A549 (cell line): ENCODE results near the gene MYO1B. TPM values are rescaled to one million over a fixed set of nuclear protein-coding genes. Genes with fewer than 3 reads are reported as not detected.

ENCODE experiments used
- ATAC-seq, 2 experiments: fragments of 200-7000 bp in 1 of 2; fragments of >200 bp in 1 of 2; cut with Nextera tagmentation in 1 of 2; cut with Tn5 transposase in 1 of 2; 3 replicates each; pipeline versions ENCODE4 v1.8.0 to v1.9.1; 2018 to 2020; ENCODE audit warnings: mild to moderate bottlenecking in 1 of 2, moderate library complexity in 1 of 2
- CTCF ChIA-PET: fragments of 300-600 bp; sonication (Branson Sonifier 250); formaldehyde crosslinking; extraction: SDS; loops from one replicate; lab custom pipeline; 2021; ENCODE audit warnings: antibody characterized with exemption, inconsistent platforms; lab: Yijun Ruan, JAX
- POLR2A ChIA-PET: fragments of 350-600 bp; formaldehyde crosslinking; extraction: SDS; loops from one replicate; lab custom pipeline; 2021; ENCODE audit warnings: antibody characterized with exemption, inconsistent platforms; lab: Yijun Ruan, JAX
- DNase-seq, 2 experiments: peaks; one replicate each; pipeline versions ENCODE4 v3.0.0 to v3.0.0-alpha.2; 2011 to 2016; ENCODE audit warnings: low read depth in 1 of 2, low spot score in 1 of 2
- FAIRE-seq: peaks from 2 replicates; lab custom pipeline; 2011; peaks lifted over from hg19 to GRCh38; lab: Jason Lieb, UNC
- H3K27ac ChIP-seq, 2 experiments: fragments of >200 bp; sonication (Bioruptor Twin); formaldehyde crosslinking; 3 replicates each; pipeline ENCODE4 v1.5.1; 2016 to 2017
- H3K4me1 ChIP-seq: fragments of >200 bp; sonication (Bioruptor Twin); formaldehyde crosslinking; 3 replicates; pipeline ENCODE4 v1.6.1; 2016
- H3K4me2 ChIP-seq: fragments of >200 bp; sonication (Bioruptor Twin); formaldehyde crosslinking; 3 replicates; pipeline ENCODE4 v1.6.1; 2016
- H3K4me3 ChIP-seq: fragments of >200 bp; sonication (Bioruptor Twin); formaldehyde crosslinking; 3 replicates; pipeline ENCODE4 v1.5.1; 2016
- H3K9me3 ChIP-seq: fragments of >200 bp; sonication (Bioruptor Twin); formaldehyde crosslinking; 3 replicates; pipeline ENCODE4 v1.6.1; 2016
- BHLHE40 ChIP-seq: IDR thresholded peaks from 2 replicates; pipeline ENCODE4 v1.6.1; 2012; ENCODE audit warnings: low read depth, low read length, inconsistent platforms
- CBX8 ChIP-seq: fragments of 200-600 bp; sonication (generic); IDR thresholded peaks from 2 replicates; pipeline ENCODE4 v1.6.1; 2016
- CTCF ChIP-seq: fragments of >200 bp; sonication (Bioruptor Twin); formaldehyde crosslinking; IDR thresholded peaks from 3 replicates; pipeline ENCODE4 v1.5.1; 2016
- E2F6 ChIP-seq: IDR thresholded peaks from 2 replicates; pipeline ENCODE4 v1.6.1; 2012; ENCODE audit warnings: low read depth, borderline replicate concordance
- EHMT2 ChIP-seq: fragments of 200-600 bp; sonication (generic); IDR thresholded peaks from 2 replicates; pipeline ENCODE4 v1.6.1; 2016; ENCODE audit warnings: antibody characterized with exemption, low read depth, mild to moderate bottlenecking, moderate library complexity
- FOSL2 ChIP-seq, 2 experiments: fragments of 450-650 bp in 1 of 2; fragments of >200 bp in 1 of 2; sonication (Bioruptor Twin) in 1 of 2; formaldehyde crosslinking; IDR thresholded peaks; 2 replicates each; pipeline versions ENCODE4 v1.5.0 to v1.6.1; 2016 to 2020; ENCODE audit warnings: mild to moderate bottlenecking in 1 of 2, moderate library complexity in 1 of 2
- HEYL ChIP-seq: fragments of 250-450 bp; sonication (Bioruptor Pico); IDR thresholded peaks from 2 replicates; pipeline ENCODE4 v1.8.0; 2021; ENCODE audit warnings: mild to moderate bottlenecking, moderate library complexity
- HOXA7 ChIP-seq: fragments of 250-450 bp; sonication (Bioruptor Pico); IDR thresholded peaks from 2 replicates; pipeline ENCODE4 v1.5.0; 2020; ENCODE audit warnings: mild to moderate bottlenecking, moderate library complexity
- HOXB5 ChIP-seq: fragments of 250-450 bp; sonication (Bioruptor Pico); IDR thresholded peaks from 2 replicates; pipeline ENCODE4 v1.5.0; 2020; ENCODE audit warnings: mild to moderate bottlenecking, moderate library complexity
- KDM5A ChIP-seq: fragments of 200-600 bp; sonication (generic); IDR thresholded peaks from 2 replicates; pipeline ENCODE4 v1.6.1; 2016; ENCODE audit warnings: antibody characterized with exemption, mild to moderate bottlenecking
- MYC ChIP-seq: IDR thresholded peaks from 2 replicates; pipeline ENCODE4 v1.6.1; 2012; ENCODE audit warnings: mild to moderate bottlenecking, inconsistent platforms, low read length, improper control_type of control experiment, borderline replicate concordance
- NFE2L2 ChIP-seq: fragments of 150-350 bp; conservative IDR thresholded peaks from 2 replicates; pipeline ENCODE4 v1.6.1; 2014; ENCODE audit warnings: low read length
- POLR2A ChIP-seq: IDR thresholded peaks from 2 replicates; pipeline ENCODE4 v1.6.1; 2012; ENCODE audit warnings: mild to moderate bottlenecking, low read length
- RAD21 ChIP-seq, 2 experiments: fragments of >200 bp in 1 of 2; sonication (Bioruptor Twin) in 1 of 2; formaldehyde crosslinking in 1 of 2; IDR thresholded peaks in 1 of 2; conservative IDR thresholded peaks in 1 of 2; 2 replicates in 1 of 2; 3 replicates in 1 of 2; pipeline ENCODE4 v1.6.1; 2012 to 2018; ENCODE audit warnings: inconsistent platforms in 1 of 2
- RNF2 ChIP-seq: fragments of 200-600 bp; sonication (generic); IDR thresholded peaks from 2 replicates; pipeline ENCODE4 v1.6.1; 2016; ENCODE audit warnings: low read depth, mild to moderate bottlenecking, antibody characterized with exemption, moderate library complexity, borderline replicate concordance
- SMC3 ChIP-seq: fragments of >200 bp; sonication (Bioruptor Twin); formaldehyde crosslinking; IDR thresholded peaks from 3 replicates; pipeline ENCODE4 v1.6.1; 2018; ENCODE audit warnings: inconsistent platforms
- SREBF2 ChIP-seq: fragments of 450-650 bp; IDR thresholded peaks from 2 replicates; pipeline ENCODE4 v1.6.1; 2014; ENCODE audit warnings: mild to moderate bottlenecking, moderate library complexity
- TFCP2L1 ChIP-seq: fragments of 250-450 bp; sonication (Bioruptor Pico); IDR thresholded peaks from 2 replicates; pipeline ENCODE4 v1.5.0; 2021; ENCODE audit warnings: mild to moderate bottlenecking
- TP53 ChIP-seq: fragments of 250-450 bp; sonication (Bioruptor Pico); IDR thresholded peaks from 2 replicates; pipeline ENCODE4 v1.5.0; 2021; ENCODE audit warnings: mild to moderate bottlenecking, moderate library complexity
- ZFP36 ChIP-seq: fragments of 450-650 bp; IDR thresholded peaks from 2 replicates; pipeline ENCODE4 v1.6.1; 2014; ENCODE audit warnings: borderline replicate concordance; ENCODE audit not compliant: partially characterized antibody
- ZSCAN20 ChIP-seq: fragments of 250-450 bp; sonication (Bioruptor Pico); IDR thresholded peaks from 2 replicates; pipeline ENCODE4 v1.8.0; 2022; ENCODE audit warnings: mild to moderate bottlenecking, moderate library complexity
- WGBS: methylation state at CpG from one replicate; pipeline ENCODE4 v1.1.6; 2017; ENCODE audit errors: missing lambda C conversion rate; 5-methylcytosine and 5-hydroxymethylcytosine counted together
- polyA plus RNA-seq, 4 experiments: library from polyadenylated mRNA; depleted of rRNA in 3 of 4; stranded (reverse); fragments of >200 nt; fragmentation: RNase III in 1 of 4; extraction: RNeasy Plus Mini Kit Qiagen cat#74134 plus additional on column Dnase treatment in 1 of 4; gene quantifications; 2 replicates in 3 of 4; 3 replicates in 1 of 4; pipeline ENCODE4 v1.2.3, GENCODE V29; 2011 to 2017
- TF ChIP-seq, protein P1 (sequence below): fragments of >200 bp; sonication (Bioruptor Twin); formaldehyde crosslinking; IDR thresholded peaks from 3 replicates; pipeline ENCODE4 v1.6.1; 2016

MYO1B gene
- polyA plus RNA-seq, 2 of the 4 experiments (the other 2 are of a cell fraction): 77.7 to 159 TPM

DNA sequence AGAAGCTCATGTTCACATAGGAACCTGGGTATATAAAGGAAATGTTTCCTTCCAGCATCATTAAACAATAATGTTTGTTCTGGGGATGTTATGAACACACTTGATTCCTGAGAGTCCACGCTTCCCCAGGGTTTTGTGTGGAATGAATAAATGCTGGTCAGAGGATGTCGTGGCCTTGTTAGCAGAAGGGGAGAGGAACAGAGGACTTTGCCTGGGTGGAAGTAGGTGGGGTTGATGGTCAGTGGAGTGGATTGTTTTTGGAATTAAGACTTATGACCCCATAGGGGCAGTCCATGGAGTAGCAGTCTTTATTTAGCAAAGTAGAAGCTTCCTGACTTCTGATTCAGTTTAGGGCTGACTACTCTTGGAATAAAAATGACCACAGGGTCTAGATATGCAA lies 139.6 kb downstream of the MYO1B start:
- Histone ChIP-seq H3K4me1 (peaks cover 62% of the 10 kb centered on the region), H3K27ac (no peak overlapping the region), H3K4me2 (no peak overlapping the region), H3K9me3 (no peaks in the 10 kb centered on the region), H3K4me3 (no peak overlapping the region)
- POLR2A ChIA-PET: no interaction called here
- ATAC-seq (no peak), FAIRE-seq (no peak), DNase-seq (no peak)
- CTCF ChIA-PET: interaction anchor here (2.1 kb wide), 1 partner anchor 220 kb away, joined by 5 read pairs; no protein-coding TSS in a partner anchor
- TF ChIP-seq CTCF (no peak), FOSL2 (IDR thresholded peaks at IDR 0.05) (no peak), FOSL2 (CRISPR knock-in tag; IDR thresholded peaks at IDR 0.05) (no peak), HOXB5 (CRISPR knock-in tag) (no peak), E2F6 (no peak), HEYL (no peak), MYC (no peak)
- WGBS: 82% methylated on average over 2 of the region's 2 CpGs

GRCh38 chr2:191385416-191386160 lies 140.4 kb downstream of the MYO1B start:
- TF ChIP-seq BHLHE40: no peak
- no peak for TF ChIP-seq TP53 (CRISPR knock-in tag)
- TF ChIP-seq, protein P1, sequence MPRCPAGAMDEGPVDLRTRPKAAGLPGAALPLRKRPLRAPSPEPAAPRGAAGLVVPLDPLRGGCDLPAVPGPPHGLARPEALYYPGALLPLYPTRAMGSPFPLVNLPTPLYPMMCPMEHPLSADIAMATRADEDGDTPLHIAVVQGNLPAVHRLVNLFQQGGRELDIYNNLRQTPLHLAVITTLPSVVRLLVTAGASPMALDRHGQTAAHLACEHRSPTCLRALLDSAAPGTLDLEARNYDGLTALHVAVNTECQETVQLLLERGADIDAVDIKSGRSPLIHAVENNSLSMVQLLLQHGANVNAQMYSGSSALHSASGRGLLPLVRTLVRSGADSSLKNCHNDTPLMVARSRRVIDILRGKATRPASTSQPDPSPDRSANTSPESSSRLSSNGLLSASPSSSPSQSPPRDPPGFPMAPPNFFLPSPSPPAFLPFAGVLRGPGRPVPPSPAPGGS: no peak
- no peak for TF ChIP-seq HEYL
- TF ChIP-seq TFCP2L1: no peak
- no peak for TF ChIP-seq ZSCAN20 (CRISPR knock-in tag)
- TF ChIP-seq KDM5A: no peak
- TF ChIP-seq SMC3: no peak
- no peak for TF ChIP-seq RAD21 (conservative IDR thresholded peaks at IDR 0.05 in 1 of 2, IDR thresholded peaks at IDR 0.05 in 1 of 2)
- no peak for TF ChIP-seq POLR2A
- TF ChIP-seq NFE2L2: no peak
- no peak for TF ChIP-seq ZFP36
- TF ChIP-seq HOXA7 (CRISPR knock-in tag): no peak
- Histone ChIP-seq H3K9me3 (no peaks in the 10 kb centered on the region), H3K27ac (no peak overlapping the region), H3K4me3 (no peak overlapping the region), H3K4me1 (peaks cover 57% of the 10 kb centered on the region), H3K4me2 (no peak overlapping the region)
- DNase-seq: no peak
- ChIA-PET POLR2A (no interaction called here), CTCF (interaction anchor here (0.8 to 2.1 kb wide), 3 partner anchors 17 to 221 kb away, joined by 3 to 5 read pairs (median 3); no protein-coding TSS in a partner anchor)
- no peak for ATAC-seq
- 89% methylated on average over 4 of the region's 6 CpGs for WGBS
- no peak for FAIRE-seq

- no peak for FAIRE-seq
- WGBS: 88% methylated on average over 7 of the region's 7 CpGs
- Histone ChIP-seq H3K27ac (peak overlapping the region in 1 of 2 experiments; percentile 63; a peak in 3 of 6 replicates), H3K4me3 (no peak overlapping the region), H3K4me1 (peaks cover 44% of the 10 kb centered on the region), H3K4me2 (no peak overlapping the region), H3K9me3 (no peaks in the 10 kb centered on the region)
- no peak for DNase-seq
- no peak for ATAC-seq
- ChIA-PET POLR2A (no interaction called here), CTCF (interaction anchor here (1.3 to 2.1 kb wide), 2 partner anchors 138 to 223 kb away, joined by 3 to 5 read pairs; no protein-coding TSS in a partner anchor)
- TF ChIP-seq SREBF2: no peak
- no peak for TF ChIP-seq TFCP2L1
- no peak for TF ChIP-seq CBX8
- TF ChIP-seq EHMT2: no peak
- no peak for TF ChIP-seq HOXA7 (CRISPR knock-in tag)
- TF ChIP-seq RNF2: no peak
Measured at GRCh38 chr2:191386938-191387536, 141.8 kb downstream of the MYO1B start.
